Measurements from ENCODE around the gene UNC93A. TPM values are rescaled to one million over a fixed set of nuclear protein-coding genes. Genes with fewer than 3 reads are reported as not detected.

UNC93A gene
- total and polyA plus RNA-seq, 2 experiments from 2014 or later: 38.8 to 66.6 TPM

GRCh38 chr6:167267921-167268401 lies 23.2 kb upstream of the UNC93A start:
- Histone ChIP-seq H3K4me1 (ENCODE audit: insufficient read depth) (peaks cover 41% of the 10 kb centered on the region), H3K79me2 (no peaks in the 10 kb centered on the region), H4K20me1 (ENCODE audit: insufficient read depth, poor library complexity, severe bottlenecking) (no peaks in the 10 kb centered on the region), H2AFZ (no peak overlapping the region), H3K9me3 (ENCODE audit: low read depth) (no peaks in the 10 kb centered on the region), H3K27ac (peak overlapping the region; percentile 96), H3K27me3 (no peaks in the 10 kb centered on the region), H3K4me3 (no peak overlapping the region), H3K4me2 (no peak overlapping the region), H3K36me3 (replicated peaks; ENCODE audit: insufficient read depth, low read depth) (no peaks in the 10 kb centered on the region), H3K9me2 (replicated peaks; ENCODE audit: insufficient read depth) (no peaks in the 10 kb centered on the region)
- DNase-seq (ENCODE audit: low spot score): no peak
- WGBS (ENCODE audit: low lambda C conversion rate, missing lambda C conversion rate): 95% methylated on average over 12 of the region's 12 CpGs
- no peak for TF ChIP-seq EZH2phosphoT487 (IDR thresholded peaks at IDR 0.05; ENCODE audit: low read depth, severe bottlenecking, unreplicated experiment)
- no peak for TF ChIP-seq EZH2 (IDR thresholded peaks at IDR 0.05; ENCODE audit: borderline replicate concordance)
- no peak for TF ChIP-seq CTCF (IDR thresholded peaks at IDR 0.05; ENCODE audit: poor library complexity)

DNA sequence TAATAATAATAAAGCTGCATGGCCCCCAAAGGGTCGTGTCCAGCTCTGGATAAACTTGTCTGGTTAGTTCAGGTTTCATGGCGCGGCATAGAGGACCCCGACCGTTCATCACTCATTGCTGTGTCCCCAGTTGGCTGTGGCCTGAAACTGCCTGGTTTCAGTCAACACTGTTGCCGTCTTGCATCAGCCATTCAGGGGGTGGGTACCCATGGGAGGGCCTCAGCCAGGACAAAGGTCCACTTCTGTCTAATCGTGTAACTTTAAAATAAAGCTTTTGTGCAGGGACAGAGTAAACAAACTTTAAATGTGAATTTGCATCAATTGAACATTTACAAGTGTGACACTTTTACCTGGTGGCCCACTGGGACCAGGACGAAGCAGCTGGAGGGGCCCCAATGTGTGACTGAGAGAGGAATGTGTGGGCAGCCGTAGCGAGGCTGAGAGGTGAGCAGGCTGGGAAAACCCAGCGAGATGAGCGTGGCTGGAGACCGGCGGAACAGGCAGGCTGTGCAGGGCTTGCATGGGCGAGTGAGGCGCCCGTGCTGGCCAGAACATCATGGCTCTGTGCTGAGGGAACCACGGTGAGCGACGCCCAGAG lies 22.3 kb upstream of the UNC93A start:
- H3K4me3 ChIP-seq: no peak overlapping the region
- WGBS (ENCODE audit: low lambda C conversion rate, missing lambda C conversion rate): 59% methylated on average over 20 of the region's 20 CpGs
- H2AFZ ChIP-seq: no peak overlapping the region
- no peaks in the 10 kb centered on the region for H3K27me3 ChIP-seq
- peaks cover 49% of the 10 kb centered on the region for H3K4me1 ChIP-seq (ENCODE audit: insufficient read depth)
- no peaks in the 10 kb centered on the region for H3K9me2 ChIP-seq (replicated peaks; ENCODE audit: insufficient read depth)
- peak overlapping the region; percentile 96 for H3K27ac ChIP-seq
- H3K79me2 ChIP-seq: no peaks in the 10 kb centered on the region
- no peaks in the 10 kb centered on the region for H3K9me3 ChIP-seq (ENCODE audit: low read depth)
- TF ChIP-seq CTCF (IDR thresholded peaks at IDR 0.05; ENCODE audit: poor library complexity) (no peak), EZH2 (IDR thresholded peaks at IDR 0.05; ENCODE audit: borderline replicate concordance) (no peak), EZH2phosphoT487 (IDR thresholded peaks at IDR 0.05; ENCODE audit: low read depth, severe bottlenecking, unreplicated experiment) (no peak)
- peak overlapping the region; percentile 52 for H3K4me2 ChIP-seq
- no peaks in the 10 kb centered on the region for H4K20me1 ChIP-seq (ENCODE audit: insufficient read depth, poor library complexity, severe bottlenecking)
- DNase-seq (ENCODE audit: low spot score): peak; percentile 79
- no peaks in the 10 kb centered on the region for H3K36me3 ChIP-seq (replicated peaks; ENCODE audit: insufficient read depth, low read depth)

DNA sequence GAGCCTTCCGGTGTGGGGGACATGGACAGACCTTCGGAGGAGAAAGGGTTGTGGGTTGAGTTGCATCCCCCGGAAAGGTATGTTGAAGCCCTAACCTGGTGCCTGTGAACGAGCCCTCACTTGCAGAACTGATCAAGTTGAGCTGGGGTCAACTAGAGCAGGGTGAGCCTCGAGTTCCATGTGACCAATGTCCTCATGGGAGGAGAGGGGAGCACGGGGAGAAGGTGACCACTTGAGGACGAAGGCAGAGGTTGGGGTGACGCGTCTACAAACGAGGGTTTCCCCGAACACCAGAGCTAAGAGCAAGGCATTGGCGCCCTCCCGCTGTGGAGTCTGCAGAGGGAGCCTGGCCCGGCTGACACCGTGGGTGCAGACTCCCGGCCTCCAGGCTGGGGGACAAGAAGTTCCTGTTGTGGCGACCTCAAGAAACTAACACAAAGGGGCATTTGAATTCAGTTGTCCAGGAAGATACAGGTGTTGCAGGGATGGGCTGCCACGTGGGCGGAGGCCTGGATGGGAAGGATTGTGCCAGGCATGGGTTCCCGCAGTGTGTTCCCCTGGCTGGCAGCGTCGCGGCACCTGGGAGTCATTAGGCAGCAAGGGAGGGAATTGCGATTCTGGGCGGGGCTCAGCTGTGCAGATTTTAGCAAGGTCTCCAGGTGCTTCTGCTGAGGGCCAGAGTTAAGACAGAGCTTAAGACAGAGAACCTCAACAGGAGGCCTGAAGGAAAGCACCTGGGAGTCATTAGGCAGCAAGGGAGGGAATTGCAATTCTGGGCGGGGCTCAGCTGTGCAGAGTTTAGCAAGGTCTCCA lies 20.4 kb upstream of the UNC93A start:
- DNase-seq (ENCODE audit: low spot score): no peak

More for the DNA sequence above, 20.4 kb upstream of the UNC93A start:
- Histone ChIP-seq H2AFZ (no peak overlapping the region), H3K36me3 (replicated peaks; ENCODE audit: insufficient read depth, low read depth) (no peaks in the 10 kb centered on the region), H3K79me2 (peaks cover 10% of the 10 kb centered on the region), H3K4me2 (peak overlapping the region; percentile 35), H3K27me3 (no peaks in the 10 kb centered on the region), H4K20me1 (ENCODE audit: insufficient read depth, poor library complexity, severe bottlenecking) (no peaks in the 10 kb centered on the region), H3K27ac (peak overlapping the region; percentile 95), H3K9me3 (ENCODE audit: low read depth) (no peaks in the 10 kb centered on the region), H3K4me1 (ENCODE audit: insufficient read depth) (peaks cover 49% of the 10 kb centered on the region), H3K4me3 (no peak overlapping the region), H3K9me2 (replicated peaks; ENCODE audit: insufficient read depth) (no peaks in the 10 kb centered on the region)
- 96% methylated on average over 25 of the region's 26 CpGs for WGBS (ENCODE audit: low lambda C conversion rate, missing lambda C conversion rate)
- TF ChIP-seq CTCF (IDR thresholded peaks at IDR 0.05; ENCODE audit: poor library complexity): no peak
- TF ChIP-seq EZH2 (IDR thresholded peaks at IDR 0.05; ENCODE audit: borderline replicate concordance): no peak
- TF ChIP-seq EZH2phosphoT487 (IDR thresholded peaks at IDR 0.05; ENCODE audit: low read depth, severe bottlenecking, unreplicated experiment): no peak

All from hepatocyte (in vitro differentiated cells).